GM21390 (cell line): ENCODE results near the gene TBC1D2B.

ENCODE experiments used
- ATAC-seq: cut with Tn5 transposase; IDR thresholded peaks from one replicate; pipeline ENCODE4 v1.9.1; 2021; ENCODE audit not compliant: unreplicated experiment

The TBC1D2B gene

DNA sequence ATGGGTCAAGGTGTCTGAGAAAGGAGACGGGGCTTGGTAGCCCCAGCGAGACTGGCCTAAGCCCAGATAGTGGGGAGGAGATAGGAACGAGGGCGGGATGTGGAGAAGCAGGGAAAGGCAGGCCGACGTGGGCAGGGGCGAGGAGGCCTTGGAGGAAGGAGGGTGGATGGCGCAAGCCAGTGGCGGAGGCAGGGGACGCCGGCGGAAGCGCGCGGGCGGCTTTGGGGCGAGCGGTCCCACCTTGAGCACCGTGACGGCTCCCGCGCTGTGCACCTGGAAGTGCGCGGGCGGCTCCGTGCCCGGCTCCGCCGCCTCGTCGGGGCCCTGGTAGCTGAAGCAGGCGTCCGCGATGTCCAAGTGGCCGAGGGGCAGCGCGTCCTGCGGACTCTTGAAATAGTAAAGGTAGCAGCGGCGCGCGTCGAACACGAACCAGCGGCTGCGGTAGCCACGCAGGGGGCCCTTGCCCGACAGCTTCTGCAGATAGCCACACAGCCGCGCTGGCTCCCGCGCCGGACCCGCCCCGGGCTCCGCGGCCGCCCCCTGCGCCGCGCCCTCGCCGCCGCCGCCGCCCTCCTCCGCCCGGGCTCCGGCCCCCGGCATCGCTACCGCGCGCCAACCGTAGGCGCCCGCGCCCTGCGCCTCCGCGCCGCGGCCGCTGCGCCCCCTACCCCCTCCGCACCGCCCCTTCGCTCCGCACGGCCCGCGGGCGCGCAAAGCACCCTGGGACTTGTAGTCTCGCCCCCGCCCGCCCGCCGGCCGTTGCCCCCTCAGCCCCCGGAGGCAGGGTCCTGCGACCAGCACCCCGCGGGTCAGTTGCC, at the start of gene TBC1D2B:
Gene TBC1D2B, minus strand, starts transcription at position 659 of the 818 bp plus-strand sequence. Its CDS starts 59 bp downstream, at position 600.
- peak; percentile 75 for ATAC-seq

- ATAC-seq = no peak
Measured at GRCh38 chr15:78125267-78125666, 47.8 kb upstream of the TBC1D2B start.

- ATAC-seq = no peak
Measured at GRCh38 chr15:78120523-78120922, 43.0 kb upstream of the TBC1D2B start.

GRCh38 chr15:78112551-78112950, 35.0 kb upstream of the TBC1D2B start:
- no peak for ATAC-seq

DNA sequence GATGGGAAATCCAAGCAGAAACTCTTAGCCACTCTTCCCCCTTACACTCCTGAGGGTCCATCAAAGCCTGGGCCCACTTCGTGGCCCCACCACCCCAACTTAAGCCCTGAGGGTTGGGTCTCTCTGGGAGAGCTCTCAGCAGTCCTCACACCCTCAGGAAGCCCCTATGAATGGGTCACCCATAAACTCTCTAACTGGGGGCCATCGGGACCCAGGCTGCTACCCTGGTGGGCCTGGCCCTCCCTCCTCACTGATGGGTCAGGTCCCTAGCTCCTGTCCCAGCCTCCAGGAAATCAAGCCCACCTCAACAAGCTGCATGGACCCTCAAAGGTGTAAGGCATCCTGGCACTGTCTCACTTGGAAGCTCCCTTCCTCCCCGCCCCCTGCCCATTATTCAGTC, 34.3 kb upstream of the TBC1D2B start:
- ATAC-seq = no peak

DNA sequence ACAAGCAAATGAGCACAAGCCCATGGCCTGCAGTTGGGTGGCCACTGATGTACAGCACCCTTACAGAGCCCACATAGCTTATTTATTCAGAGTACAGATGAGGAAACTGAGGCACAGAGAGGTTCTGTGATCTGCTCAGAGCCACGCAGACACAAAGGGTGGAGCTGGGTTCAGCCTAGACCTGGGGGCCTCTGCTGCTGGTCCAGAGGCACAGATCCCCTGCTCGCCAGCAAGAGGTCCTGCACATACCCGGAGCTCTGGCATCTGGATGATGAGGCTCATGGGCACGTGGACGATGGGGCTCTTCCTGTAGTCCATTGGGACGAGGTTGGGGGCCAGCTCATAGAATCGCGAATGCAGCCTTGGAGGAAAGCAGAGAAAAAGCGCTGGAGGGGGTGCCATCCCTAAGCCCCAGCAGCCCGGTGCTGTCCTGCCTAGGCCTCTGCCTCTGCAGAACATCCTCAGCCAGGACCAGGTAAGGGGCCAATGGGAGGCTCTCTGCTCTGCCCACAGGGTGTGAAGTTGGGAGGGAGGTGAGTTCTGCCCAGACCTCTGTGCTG, 33.5 kb upstream of the TBC1D2B start:
- no peak for ATAC-seq

DNA sequence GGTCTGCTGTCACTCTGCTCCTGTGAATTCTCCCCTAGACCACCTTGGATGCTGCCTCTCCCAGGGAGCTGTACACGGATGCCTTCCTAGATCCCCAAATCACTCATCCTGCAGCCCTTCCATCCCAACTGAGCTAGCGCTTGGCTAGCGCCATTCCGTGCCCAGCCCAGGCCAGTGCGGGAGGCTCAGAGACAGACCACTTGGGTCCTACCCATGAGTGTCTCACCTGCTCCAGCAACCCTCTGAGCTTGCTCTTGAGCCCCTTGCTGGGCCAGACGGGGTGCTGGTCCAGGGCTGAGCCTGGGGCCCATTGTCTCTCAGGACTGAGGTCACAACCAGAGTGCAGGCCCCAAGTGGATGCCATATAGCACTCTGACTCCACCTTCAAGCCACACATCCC, 32.6 kb upstream of the TBC1D2B start:
- ATAC-seq = no peak

DNA sequence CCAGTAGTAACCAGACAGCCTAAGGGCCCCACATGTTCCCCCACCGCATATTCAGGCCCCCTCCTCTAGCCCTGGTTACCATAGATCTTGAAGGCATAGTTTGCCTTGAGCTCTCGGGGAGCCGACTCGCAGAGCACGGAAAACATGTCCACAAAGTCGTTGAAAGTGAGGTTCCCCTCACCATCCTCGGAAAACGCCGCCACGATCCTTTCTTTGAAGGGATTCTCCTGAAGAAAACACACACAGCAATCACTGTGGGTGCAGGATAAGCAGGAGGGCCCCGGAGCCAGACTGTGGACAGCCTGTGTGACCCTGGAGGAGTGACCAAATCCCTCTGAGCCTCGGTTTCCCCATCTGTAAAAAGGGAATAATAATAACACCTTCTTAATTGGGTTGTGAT, 31.6 kb upstream of the TBC1D2B start:
- no peak for ATAC-seq

GRCh38 chr15:78108300-78109084, 31.0 kb upstream of the TBC1D2B start:
- peak; percentile 48 for ATAC-seq

DNA sequence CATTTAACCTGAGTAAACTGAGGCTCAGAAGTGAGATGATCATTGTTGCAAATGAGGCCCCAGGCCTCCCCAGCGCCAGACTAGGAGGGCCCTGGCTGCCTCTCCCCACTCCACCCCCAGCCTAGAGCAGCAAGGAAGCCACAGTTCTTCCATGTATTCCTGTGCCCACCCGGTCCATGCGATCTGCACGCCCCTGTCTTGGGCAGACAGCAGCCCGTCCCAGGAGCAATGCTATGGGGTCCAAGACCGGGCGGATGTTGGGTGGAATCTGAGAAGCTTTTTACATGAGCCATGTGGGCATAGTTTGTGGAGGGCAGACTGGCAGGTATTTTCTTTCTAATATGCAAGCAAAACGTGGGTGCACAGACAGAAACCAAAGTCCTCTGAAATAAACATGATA, 30.0 kb upstream of the TBC1D2B start:
- ATAC-seq = no peak

- no peak for ATAC-seq
Measured at GRCh38 chr15:78105476-78106241, 28.1 kb upstream of the TBC1D2B start.

DNA sequence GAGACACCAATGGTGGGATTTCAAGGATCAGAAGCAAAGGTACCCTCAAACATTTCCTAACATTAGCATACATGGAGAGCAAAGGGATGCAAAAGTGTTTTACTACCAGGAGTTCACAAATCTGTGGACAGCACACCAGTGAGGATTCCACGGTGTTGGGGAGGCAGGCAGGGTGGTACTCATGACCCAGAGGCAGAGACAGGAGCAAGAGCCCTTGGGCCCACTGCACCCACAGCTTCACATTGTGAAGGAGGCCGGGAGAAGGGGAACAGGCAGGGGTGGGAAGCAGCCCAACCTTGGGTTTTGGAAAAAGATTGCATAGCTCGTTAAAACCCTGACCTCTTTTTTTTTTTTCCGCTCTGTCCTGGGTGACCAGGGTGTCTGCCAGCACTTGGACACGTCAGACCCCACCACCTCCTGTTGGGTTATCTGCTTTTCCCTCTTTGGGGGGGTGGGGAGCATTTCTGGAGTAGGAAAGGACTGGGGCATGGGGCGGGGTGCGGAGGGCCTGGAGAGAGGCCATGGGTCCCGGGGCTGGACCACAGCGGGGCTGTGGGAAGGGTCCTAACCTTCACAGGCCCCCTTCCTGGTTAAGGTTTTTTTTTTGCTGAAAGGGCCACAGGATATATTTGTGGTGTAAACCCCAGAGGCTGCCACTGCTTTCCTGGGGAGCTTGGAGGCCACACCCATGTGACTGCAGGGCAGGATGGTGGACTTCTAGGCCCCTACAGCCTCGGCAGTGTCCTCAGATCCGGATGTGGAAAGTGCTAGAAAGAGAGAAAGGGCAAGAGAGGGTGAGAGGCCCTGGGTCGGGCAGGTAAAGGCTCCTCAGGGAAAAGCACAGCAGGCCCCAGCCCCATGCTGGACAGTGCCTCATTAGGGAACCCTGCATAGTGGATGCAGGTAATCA, 27.3 kb upstream of the TBC1D2B start:
- ATAC-seq = no peak

DNA sequence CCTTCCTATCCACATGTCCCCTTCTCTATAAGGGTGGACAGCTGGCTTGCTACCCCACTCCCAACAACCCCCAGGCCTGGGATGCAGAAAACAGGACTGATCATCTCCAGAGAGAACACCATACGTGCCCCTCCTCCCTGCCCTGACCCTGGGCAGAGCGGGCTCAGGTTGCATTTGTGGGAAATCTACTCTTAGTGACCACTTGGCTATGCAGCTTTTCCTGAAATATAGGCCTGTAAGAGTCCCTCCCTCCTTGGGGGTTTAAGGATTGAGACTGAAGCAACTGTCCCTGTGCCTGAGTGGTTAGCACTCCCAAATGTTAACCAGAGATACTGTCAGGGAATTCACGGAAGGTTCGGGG, 26.6 kb upstream of the TBC1D2B start:
- no peak for ATAC-seq

DNA sequence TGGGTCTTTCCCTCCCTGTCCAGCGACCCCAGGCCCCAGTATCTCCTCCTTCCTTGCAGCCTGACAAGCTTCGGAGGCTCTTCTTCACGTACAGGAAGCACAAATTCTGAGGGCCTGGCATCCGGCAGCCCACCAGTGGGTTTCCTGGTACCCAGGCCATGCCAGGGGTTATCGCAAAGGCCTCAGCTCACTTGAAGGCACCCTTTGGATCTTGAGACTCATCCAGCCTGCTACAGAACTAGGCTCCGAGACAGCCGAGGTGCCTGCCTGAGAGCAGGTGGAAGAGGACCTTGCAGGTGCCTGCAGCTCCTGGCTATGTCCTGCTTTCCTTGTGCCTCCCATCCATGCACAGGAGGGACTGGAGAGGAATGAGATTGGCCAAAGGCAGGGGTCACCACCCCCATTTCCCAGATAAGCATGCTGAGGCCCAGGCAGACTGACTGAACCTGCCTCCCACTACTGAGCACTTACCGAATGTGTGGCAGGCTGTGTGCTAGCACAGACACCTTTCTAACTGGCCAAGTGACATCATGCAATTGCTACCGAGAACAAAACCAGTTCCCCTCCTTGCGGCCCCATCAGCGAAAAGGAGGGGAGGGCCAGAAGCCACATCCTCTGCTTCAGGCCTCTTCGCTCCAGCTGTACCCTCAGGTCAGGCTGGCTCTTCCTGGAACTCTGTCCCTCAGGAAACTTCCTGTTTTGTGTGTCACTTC, 26.1 kb upstream of the TBC1D2B start:
- ATAC-seq = peak; percentile 92

- ATAC-seq = no peak
Measured at GRCh38 chr15:78102741-78103140, 25.2 kb upstream of the TBC1D2B start.

DNA sequence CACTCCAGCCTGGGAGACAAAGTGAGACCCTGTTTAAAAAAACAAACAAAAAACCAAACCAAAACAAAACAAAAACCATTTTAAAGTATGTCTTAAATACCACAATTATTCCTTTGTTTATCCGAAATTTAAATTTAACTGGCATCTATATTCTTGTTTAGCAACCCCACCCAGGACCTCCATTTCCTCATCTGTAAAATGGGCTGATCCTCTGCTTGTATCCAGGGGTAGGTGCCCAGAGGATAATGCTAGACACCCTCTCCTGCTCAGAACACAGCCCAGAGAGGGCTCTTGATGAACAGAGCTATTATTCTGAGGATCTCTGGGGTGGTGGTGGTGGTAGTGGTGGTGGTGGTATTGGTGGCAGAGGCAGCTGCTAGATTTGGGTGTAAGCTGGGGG, 24.7 kb upstream of the TBC1D2B start:
- ATAC-seq = no peak

- no peak for ATAC-seq
Measured at GRCh38 chr15:78101423-78102105, 24.1 kb upstream of the TBC1D2B start.

DNA sequence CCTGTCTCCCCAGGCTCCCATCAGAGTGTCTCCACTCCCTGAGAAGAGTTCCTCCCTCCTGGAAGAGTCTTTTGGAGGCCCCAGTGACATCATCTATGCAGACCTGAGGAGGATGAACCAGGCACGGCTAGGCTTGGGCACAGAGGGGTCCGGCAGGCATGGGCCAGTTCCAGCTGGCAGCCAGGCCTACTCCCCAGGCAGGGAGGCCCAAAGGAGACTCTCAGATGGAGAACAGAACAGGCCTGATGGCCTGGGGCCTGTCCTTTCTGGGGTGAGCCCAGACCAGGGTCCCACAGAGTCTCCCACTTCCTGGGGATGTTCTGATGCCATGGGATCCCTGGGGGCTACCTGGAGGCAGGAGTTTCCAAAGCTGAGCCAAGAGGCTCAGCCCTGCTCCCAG, 23.4 kb upstream of the TBC1D2B start:
- no peak for ATAC-seq

DNA sequence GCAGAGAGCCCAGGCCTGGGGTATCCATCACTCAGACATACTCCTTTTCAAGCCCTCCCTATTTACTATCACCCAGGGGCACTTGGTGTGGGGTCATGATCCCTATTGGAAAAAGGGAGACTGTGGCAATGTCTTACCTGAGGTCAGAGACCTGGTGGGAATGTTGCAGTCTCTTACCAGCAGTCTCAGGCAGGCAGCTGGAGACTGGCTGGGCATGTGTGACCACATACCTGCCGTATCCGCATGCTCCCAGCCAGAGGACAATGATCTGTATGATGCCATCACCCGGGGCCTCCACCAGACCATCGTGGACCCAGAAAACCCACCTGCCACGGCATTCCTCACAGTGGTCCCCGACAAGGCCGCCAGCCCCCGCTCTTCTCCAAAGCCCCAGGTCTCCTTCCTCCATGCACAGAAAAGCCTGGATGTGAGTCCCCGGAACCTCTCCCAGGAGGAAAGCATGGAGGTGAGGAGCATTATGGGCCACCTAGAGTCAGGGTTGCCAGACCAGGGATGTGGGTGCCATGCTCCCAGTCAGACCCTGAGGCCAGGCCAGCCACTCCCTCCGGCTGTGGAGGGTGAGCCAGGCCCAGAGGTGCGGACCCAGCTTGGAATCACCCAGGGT, 20.7 kb upstream of the TBC1D2B start:
- ATAC-seq = no peak
